Erythroblast (primary cell): ENCODE measurements around the gene C9orf50.

Experiments
- GATA1 ChIP-seq: IDR thresholded peaks from 2 replicates; pipeline ENCODE4 v1.6.1; 2011; ENCODE audit warnings: low read depth, mild to moderate bottlenecking, control low read depth, low read length, moderate library complexity
- POLR2A ChIP-seq: IDR thresholded peaks from 2 replicates; pipeline ENCODE4 v1.6.1; 2011; ENCODE audit warnings: mild to moderate bottlenecking, low read length

GRCh38 chr9:129595311-129595741 is 25.6 kb downstream of the C9orf50 start:
- TF ChIP-seq POLR2A (no peak), GATA1 (no peak)
